K562 (cell line): Measurements from ENCODE around the gene STAB1. TPM values are rescaled to one million over a fixed set of nuclear protein-coding genes. Genes with fewer than 3 reads are reported as not detected.
A peak's percentile ranks its signal among the peaks of the same experiment; 100 is the strongest.

Source experiments
- CBX3 ChIP-seq, 2 experiments: IDR thresholded peaks; 1 replicate in 1 of 2; 2 replicates in 1 of 2; pipeline ENCODE4 v1.6.1; 2012; ENCODE audit warnings: inconsistent platforms in 2 of 2, low read length in 2 of 2, borderline replicate concordance in 1 of 2, control low read depth in 1 of 2
- EGR1 ChIP-seq: fragments of 450-650 bp; conservative IDR thresholded peaks from 2 replicates; pipeline ENCODE4 v1.6.1; 2017; ENCODE audit warnings: mild to moderate bottlenecking
- EP400 ChIP-seq: fragments of 450-650 bp; IDR thresholded peaks from 2 replicates; pipeline ENCODE4 v1.6.1; 2017; ENCODE audit warnings: antibody characterized with exemption, mild to moderate bottlenecking, moderate library complexity
- FOXP1 ChIP-seq: sonication (generic); formaldehyde crosslinking; IDR thresholded peaks from 2 replicates; pipeline ENCODE4 v1.8.0; 2022; ENCODE audit warnings: mild to moderate bottlenecking, missing genetic modification reagents
- HOXB6 ChIP-seq: fragments of 250-450 bp; sonication (Bioruptor Pico); IDR thresholded peaks from 2 replicates; pipeline ENCODE4 v1.5.1; 2022; ENCODE audit warnings: mild to moderate bottlenecking, borderline replicate concordance
- KAT8 ChIP-seq: fragments of 450-650 bp; IDR thresholded peaks from 2 replicates; pipeline ENCODE4 v1.6.1; 2016; ENCODE audit warnings: low read depth, mild to moderate bottlenecking
- KDM4B ChIP-seq, 2 experiments: fragments of 450-650 bp in 1 of 2; sonication (generic) in 1 of 2; IDR thresholded peaks; 2 replicates each; pipeline ENCODE4 v1.6.1; 2016 to 2017; ENCODE audit warnings: borderline replicate concordance in 2 of 2, antibody characterized with exemption in 1 of 2, low read depth in 1 of 2, mild to moderate bottlenecking in 1 of 2
- MAFG ChIP-seq: fragments of 450-650 bp; conservative IDR thresholded peaks from 2 replicates; pipeline ENCODE4 v1.6.1; 2016; ENCODE audit warnings: missing genetic modification characterization, missing compliant biosample characterization
- MECOM ChIP-seq: fragments of 250-450 bp; sonication (Bioruptor Pico); IDR thresholded peaks from 2 replicates; pipeline ENCODE4 v1.8.0; 2022; ENCODE audit warnings: inconsistent platforms
- MYBL2 ChIP-seq, 2 experiments: fragments of 450-650 bp in 1 of 2; sonication (generic) in 1 of 2; formaldehyde crosslinking in 1 of 2; IDR thresholded peaks; 2 replicates each; pipeline versions ENCODE4 v1.6.1 to v1.8.1; 2017 to 2022; ENCODE audit warnings: borderline replicate concordance in 1 of 2, inconsistent platforms in 1 of 2, low read depth in 1 of 2, mild to moderate bottlenecking in 1 of 2, missing genetic modification reagents in 1 of 2, moderate library complexity in 1 of 2
- SETDB1 ChIP-seq: IDR thresholded peaks from one replicate; pipeline ENCODE4 v1.6.1; 2012; ENCODE audit warnings: low read length, control low read depth, inconsistent platforms
- SIN3B ChIP-seq: fragments of 450-650 bp; IDR thresholded peaks from 2 replicates; pipeline ENCODE4 v1.6.1; 2017; ENCODE audit warnings: low read depth, mild to moderate bottlenecking, moderate library complexity
- SOX6 ChIP-seq: fragments of 450-650 bp; IDR thresholded peaks from 2 replicates; pipeline ENCODE4 v1.6.1; 2014; ENCODE audit warnings: mild to moderate bottlenecking
- TAF15 ChIP-seq: fragments of 200-400 bp; formaldehyde crosslinking; IDR thresholded peaks from 2 replicates; pipeline ENCODE4 v1.6.1; 2017; ENCODE audit warnings: mild to moderate bottlenecking, low read depth, low read length, moderate library complexity
- TCFL5 ChIP-seq: fragments of 250-450 bp; sonication (Bioruptor Pico); conservative IDR thresholded peaks from 2 replicates; pipeline ENCODE4 v1.6.1; 2021; ENCODE audit warnings: mild to moderate bottlenecking, moderate library complexity, matching md5 sums
- ZC3H8 ChIP-seq: fragments of 450-650 bp; IDR thresholded peaks from 2 replicates; pipeline ENCODE4 v1.6.1; 2017
- polyA plus RNA-seq, 8 experiments: library from polyadenylated mRNA; depleted of rRNA in 4 of 8; stranded (reverse) in 5 of 8; unstranded in 3 of 8; fragments of >200 nt; fragmentation: Nextera tagmentation in 2 of 8; fragmentation: Illumina TruSeq in 1 of 8; extraction: Ambion mirVana in 2 of 8; extraction: Trizol in 1 of 8; gene quantifications; 2 replicates each; pipeline versions ENCODE4 v1.2.1 to v1.2.3, GENCODE V29; 2011 to 2014; ENCODE audit warnings: inconsistent platforms in 1 of 8, missing spikeins in 1 of 8
- total RNA-seq, 7 experiments: library from RNA; depleted of rRNA in 6 of 7; stranded (reverse); fragments of >200 nt in 6 of 7; fragmentation: Illumina TruSeq in 2 of 7; extraction: Trizol in 2 of 7; gene quantifications; 2 replicates each; pipeline versions ENCODE4 v1.2.1 to v1.2.3, GENCODE V29; 2011 to 2021; ENCODE audit warnings: low replicate concordance in 1 of 7
- TF ChIP-seq, protein P1 (sequence below), 2 experiments: fragments of 200-800 bp in 1 of 2; sonication (Bioruptor generic) in 1 of 2; sonication (generic) in 1 of 2; formaldehyde crosslinking in 1 of 2; IDR thresholded peaks in 1 of 2; conservative IDR thresholded peaks in 1 of 2; 2 replicates each; pipeline versions ENCODE4 v1.5.0 to v1.6.1; 2016 to 2020; ENCODE audit warnings: missing compliant biosample characterization in 1 of 2, missing genetic modification characterization in 1 of 2, missing genetic modification reagents in 1 of 2
- TF ChIP-seq, protein P2 (sequence below), 2 experiments: fragments of 450-650 bp in 1 of 2; IDR thresholded peaks; 2 replicates each; pipeline ENCODE4 v1.6.1; 2011 to 2017; ENCODE audit warnings: low read depth in 2 of 2, antibody characterized with exemption in 1 of 2, borderline replicate concordance in 1 of 2, low read length in 1 of 2, mild to moderate bottlenecking in 1 of 2, mixed read lengths in 1 of 2; ENCODE audit not compliant: control insufficient read depth in 1 of 2
- TF ChIP-seq, protein P3 (sequence below): fragments of 450-650 bp; IDR thresholded peaks from 2 replicates; pipeline ENCODE4 v1.6.1; 2017; ENCODE audit warnings: antibody characterized with exemption
- TF ChIP-seq, protein P4 (sequence below): fragments of 450-650 bp; formaldehyde crosslinking; IDR thresholded peaks from 2 replicates; pipeline ENCODE4 v1.4.0; 2020; ENCODE audit warnings: mild to moderate bottlenecking, moderate library complexity

STAB1 gene
- total and polyA plus RNA-seq, 9 of the 15 experiments (the other 6 are each of a cell fraction or from before 2014, with no cell fraction given), result 0.20 to 3.9 (median 1.2) TPM

DNA sequence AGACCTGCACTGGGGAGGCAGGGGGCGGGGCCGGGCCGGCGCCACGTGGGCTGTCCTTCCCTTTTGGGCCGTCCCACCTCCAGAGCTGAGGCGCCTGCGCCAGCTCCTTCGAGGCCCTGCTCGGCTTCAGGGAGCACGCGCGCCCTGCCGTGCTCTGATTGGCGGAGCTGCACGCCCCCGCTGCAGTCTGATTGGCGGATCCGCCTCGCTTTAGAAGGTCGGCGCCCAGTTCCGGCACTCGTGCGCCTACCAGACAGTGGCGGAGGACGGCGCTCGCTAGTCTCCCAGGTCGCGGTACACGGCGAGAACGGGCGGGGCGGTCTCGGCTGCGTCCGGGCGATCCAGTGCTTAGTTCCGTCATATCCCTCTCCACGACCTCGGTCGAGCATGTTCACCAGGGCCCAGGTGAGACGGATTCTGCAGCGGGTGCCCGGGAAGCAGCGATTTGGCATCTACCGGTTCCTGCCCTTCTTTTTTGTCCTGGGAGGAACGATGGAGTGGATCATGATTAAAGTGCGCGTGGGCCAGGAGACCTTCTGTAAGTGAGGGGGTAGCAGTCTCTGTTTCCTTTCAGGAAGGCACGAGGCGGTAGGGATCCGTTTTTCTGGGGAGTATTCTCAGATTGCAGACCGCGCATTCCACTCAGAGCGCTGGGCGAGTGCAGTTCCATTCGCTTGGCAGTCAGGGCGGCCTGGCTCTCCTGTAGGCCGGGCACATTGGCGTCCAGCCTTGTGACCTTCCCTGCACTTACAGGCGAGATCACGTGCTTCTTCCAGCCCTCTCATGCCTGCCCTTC, 41.4 kb downstream of the STAB1 start, which contains the start of gene UQCC5 (continued):
- TF ChIP-seq MYBL2 (IDR thresholded peaks at IDR 0.05; ENCODE audit: low read depth) (no peak), MYBL2 (CRISPR knock-in tag; IDR thresholded peaks at IDR 0.05; ENCODE audit: borderline replicate concordance) (no peak), CBX3 (IDR thresholded peaks at IDR 0.05; ENCODE audit: borderline replicate concordance in 1 of 2, low read length in 2 of 2) (no peak), SIN3B (no peak), FOXP1 (CRISPR knock-in tag) (no peak), KAT8 (no peak), SETDB1 (no peak), MAFG (no peak), EGR1 (peak; percentile 98), MECOM (no peak), KDM4B (IDR thresholded peaks at IDR 0.05; ENCODE audit: borderline replicate concordance in 2 of 2, low read depth in 1 of 2) (no peak), EP400 (peak; percentile 79), ZC3H8 (no peak), HOXB6 (CRISPR knock-in tag) (no peak), TAF15 (no peak), SOX6 (no peak), TCFL5 (no peak)
- TF ChIP-seq, protein P1, sequence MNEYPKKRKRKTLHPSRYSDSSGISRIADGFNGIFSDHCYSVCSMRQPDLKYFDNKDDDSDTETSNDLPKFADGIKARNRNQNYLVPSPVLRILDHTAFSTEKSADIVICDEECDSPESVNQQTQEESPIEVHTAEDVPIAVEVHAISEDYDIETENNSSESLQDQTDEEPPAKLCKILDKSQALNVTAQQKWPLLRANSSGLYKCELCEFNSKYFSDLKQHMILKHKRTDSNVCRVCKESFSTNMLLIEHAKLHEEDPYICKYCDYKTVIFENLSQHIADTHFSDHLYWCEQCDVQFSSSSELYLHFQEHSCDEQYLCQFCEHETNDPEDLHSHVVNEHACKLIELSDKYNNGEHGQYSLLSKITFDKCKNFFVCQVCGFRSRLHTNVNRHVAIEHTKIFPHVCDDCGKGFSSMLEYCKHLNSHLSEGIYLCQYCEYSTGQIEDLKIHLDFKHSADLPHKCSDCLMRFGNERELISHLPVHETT (CRISPR knock-in tag; conservative IDR thresholded peaks at IDR 0.05 in 1 of 2, IDR thresholded peaks at IDR 0.05 in 1 of 2), result no peak
- TF ChIP-seq, protein P2, sequence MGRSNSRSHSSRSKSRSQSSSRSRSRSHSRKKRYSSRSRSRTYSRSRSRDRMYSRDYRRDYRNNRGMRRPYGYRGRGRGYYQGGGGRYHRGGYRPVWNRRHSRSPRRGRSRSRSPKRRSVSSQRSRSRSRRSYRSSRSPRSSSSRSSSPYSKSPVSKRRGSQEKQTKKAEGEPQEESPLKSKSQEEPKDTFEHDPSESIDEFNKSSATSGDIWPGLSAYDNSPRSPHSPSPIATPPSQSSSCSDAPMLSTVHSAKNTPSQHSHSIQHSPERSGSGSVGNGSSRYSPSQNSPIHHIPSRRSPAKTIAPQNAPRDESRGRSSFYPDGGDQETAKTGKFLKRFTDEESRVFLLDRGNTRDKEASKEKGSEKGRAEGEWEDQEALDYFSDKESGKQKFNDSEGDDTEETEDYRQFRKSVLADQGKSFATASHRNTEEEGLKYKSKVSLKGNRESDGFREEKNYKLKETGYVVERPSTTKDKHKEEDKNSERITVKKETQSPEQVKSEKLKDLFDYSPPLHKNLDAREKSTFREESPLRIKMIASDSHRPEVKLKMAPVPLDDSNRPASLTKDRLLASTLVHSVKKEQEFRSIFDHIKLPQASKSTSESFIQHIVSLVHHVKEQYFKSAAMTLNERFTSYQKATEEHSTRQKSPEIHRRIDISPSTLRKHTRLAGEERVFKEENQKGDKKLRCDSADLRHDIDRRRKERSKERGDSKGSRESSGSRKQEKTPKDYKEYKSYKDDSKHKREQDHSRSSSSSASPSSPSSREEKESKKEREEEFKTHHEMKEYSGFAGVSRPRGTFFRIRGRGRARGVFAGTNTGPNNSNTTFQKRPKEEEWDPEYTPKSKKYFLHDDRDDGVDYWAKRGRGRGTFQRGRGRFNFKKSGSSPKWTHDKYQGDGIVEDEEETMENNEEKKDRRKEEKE (IDR thresholded peaks at IDR 0.05; ENCODE audit: borderline replicate concordance in 1 of 2, control insufficient read depth in 1 of 2, low read depth in 2 of 2, low read length in 1 of 2), result no peak
- TF ChIP-seq, protein P3, sequence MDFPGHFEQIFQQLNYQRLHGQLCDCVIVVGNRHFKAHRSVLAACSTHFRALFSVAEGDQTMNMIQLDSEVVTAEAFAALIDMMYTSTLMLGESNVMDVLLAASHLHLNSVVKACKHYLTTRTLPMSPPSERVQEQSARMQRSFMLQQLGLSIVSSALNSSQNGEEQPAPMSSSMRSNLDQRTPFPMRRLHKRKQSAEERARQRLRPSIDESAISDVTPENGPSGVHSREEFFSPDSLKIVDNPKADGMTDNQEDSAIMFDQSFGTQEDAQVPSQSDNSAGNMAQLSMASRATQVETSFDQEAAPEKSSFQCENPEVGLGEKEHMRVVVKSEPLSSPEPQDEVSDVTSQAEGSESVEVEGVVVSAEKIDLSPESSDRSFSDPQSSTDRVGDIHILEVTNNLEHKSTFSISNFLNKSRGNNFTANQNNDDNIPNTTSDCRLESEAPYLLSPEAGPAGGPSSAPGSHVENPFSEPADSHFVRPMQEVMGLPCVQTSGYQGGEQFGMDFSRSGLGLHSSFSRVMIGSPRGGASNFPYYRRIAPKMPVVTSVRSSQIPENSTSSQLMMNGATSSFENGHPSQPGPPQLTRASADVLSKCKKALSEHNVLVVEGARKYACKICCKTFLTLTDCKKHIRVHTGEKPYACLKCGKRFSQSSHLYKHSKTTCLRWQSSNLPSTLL, result peak; percentile 99
- TF ChIP-seq, protein P4, sequence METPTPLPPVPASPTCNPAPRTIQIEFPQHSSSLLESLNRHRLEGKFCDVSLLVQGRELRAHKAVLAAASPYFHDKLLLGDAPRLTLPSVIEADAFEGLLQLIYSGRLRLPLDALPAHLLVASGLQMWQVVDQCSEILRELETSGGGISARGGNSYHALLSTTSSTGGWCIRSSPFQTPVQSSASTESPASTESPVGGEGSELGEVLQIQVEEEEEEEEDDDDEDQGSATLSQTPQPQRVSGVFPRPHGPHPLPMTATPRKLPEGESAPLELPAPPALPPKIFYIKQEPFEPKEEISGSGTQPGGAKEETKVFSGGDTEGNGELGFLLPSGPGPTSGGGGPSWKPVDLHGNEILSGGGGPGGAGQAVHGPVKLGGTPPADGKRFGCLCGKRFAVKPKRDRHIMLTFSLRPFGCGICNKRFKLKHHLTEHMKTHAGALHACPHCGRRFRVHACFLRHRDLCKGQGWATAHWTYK (CRISPR knock-in tag), result no peak
